Inflammatory macrophage treated with lipopolysaccharide for 1 hour (primary cell): Measurements from ENCODE around the gene CCDC17.
"Not testable (repeated sequence)": the region's sequence is repeated elsewhere in the genome, so short reads cannot be mapped to it uniquely, and the experiment has no call there.

Experiments
- DNase-seq, 2 donors: peaks; one replicate each; pipeline ENCODE4 v3.0.0-alpha.2; 2020 to 2022

Gene CCDC17

DNA sequence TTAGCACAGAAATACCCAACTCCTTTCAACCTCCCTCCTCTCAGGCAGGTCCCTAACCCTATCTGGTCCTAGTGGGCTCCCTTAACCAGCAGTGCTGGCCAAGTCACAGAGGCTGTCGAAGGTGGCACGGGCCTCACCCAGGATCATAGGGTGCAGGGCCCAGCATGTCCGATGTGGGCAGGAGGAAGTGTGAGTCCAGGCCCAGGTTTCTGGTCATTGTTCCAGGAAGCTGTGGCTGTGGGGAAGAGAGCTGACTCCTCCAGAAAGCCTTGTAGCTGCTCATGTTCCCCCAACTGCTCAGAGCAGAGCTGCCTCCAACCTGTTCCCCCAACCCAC is 2.4 kb downstream of the CCDC17 start:
- DNase-seq, result peak; percentile 9 to 10

- DNase-seq, result no peak
These were observed 3.0 kb downstream of the CCDC17 start for GRCh38 chr1:45620588-45621500.

GRCh38 chr1:45619149-45619921 is 4.5 kb downstream of the CCDC17 start:
- DNase-seq, result no peak

- DNase-seq, result no peak
These were observed 6.2 kb downstream of the CCDC17 start for GRCh38 chr1:45617618-45618017.

- no peak for DNase-seq
These were observed 8.0 kb downstream of the CCDC17 start for GRCh38 chr1:45615885-45616284.

DNA sequence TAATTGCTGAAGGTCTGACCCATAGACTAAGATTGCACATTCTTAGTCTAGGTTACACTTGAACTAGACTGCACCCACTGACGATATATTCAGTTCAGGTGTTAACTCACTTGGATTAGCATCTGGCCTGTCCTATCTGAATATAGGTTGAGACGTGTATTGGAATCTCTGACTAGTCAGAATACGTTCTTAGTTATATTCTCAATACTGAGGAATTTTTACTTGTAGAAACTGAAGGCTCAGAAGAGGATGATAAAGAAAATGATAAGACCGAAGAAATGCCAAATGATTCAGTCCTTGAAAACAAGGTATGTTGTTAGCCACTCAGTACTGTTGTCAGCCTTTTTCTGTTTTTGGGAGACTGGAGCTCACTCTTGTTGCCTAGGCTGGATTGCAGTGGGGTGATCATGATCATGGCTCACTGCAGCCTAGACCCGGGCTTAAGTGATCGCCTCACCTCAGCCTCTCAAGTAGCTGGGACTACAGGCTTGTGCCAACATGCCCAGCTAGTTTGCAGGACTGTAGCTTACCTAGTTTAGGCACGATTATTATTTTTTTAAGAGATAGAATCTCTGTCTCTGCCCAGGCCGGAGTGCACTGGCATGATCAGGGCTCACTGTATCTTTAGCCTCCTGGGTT is 10.8 kb downstream of the CCDC17 start:
- DNase-seq, result no peak

GRCh38 chr1:45610589-45611226 is 13.1 kb downstream of the CCDC17 start:
- DNase-seq, result no peak

- DNase-seq, result peak; percentile 20 to 34
These were observed 15.4 kb downstream of the CCDC17 start for GRCh38 chr1:45608175-45609156.

DNA sequence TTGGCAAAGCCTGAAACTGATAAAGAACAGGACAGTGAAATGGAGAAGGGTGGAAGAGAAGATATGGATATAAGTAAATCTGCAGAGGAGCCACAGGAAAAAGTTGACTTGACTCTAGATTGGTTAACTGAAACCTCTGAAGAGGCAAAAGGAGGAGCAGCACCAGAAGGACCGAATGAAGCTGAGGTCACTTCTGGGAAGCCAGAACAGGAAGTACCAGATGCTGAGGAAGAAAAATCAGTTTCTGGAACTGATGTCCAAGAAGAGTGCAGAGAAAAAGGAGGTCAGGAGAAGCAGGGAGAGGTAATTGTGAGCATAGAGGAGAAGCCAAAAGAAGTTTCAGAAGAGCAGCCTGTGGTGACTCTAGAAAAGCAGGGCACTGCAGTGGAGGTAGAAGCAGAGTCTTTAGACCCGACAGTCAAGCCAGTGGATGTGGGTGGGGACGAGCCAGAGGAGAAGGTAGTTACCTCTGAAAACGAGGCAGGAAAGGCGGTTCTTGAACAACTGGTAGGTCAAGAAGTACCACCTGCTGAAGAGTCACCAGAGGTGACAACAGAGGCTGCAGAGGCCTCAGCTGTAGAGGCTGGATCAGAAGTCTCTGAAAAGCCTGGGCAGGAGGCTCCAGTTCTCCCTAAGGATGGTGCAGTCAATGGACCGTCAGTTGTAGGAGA is 16.3 kb downstream of the CCDC17 start:
- DNase-seq, result peak in 1 of 2 donors; percentile 47

GRCh38 chr1:45604239-45604638 is 19.6 kb downstream of the CCDC17 start:
- no peak for DNase-seq

DNA sequence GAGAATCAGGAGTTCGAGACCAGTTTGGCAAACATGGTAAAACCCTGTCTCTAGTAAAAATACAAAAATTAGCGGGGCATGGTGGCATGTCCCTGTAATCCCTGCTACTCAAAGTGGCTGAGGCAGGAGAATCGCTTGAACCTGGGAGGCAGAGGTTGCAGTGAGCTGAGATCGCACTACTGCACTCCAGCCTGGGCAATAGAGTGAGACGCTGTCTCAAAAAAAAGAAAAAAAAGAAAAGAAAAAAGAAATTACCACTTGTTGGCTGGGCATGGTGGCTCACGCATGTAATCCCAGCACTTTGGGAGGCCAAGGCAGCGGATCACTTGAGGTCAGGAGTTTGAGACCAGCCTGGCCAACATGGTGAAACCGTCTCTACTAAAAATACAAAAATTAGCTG is 27.1 kb downstream of the CCDC17 start:
- DNase-seq, result not testable (repeated sequence)

DNA sequence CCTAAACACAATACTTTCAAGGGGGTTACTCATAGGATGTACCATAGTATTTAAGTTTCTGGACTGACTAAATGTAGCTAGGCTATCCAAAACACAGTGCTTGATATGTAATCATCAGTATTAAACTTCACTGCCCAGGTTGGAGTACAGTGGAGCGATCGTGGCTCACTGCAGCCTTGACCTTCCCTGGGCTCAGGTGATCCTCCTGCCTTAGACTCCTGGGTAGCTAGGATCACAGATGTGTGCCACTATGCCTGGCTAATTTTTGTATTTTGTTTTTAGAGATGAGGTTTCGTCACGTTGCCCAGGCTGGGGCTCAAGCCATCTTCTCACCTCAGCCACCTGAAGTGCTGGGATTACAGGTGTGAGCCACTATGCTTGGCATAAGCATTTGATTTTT is 29.4 kb downstream of the CCDC17 start:
- DNase-seq, result no peak

- DNase-seq, result no peak
These were observed 34.0 kb downstream of the CCDC17 start for GRCh38 chr1:45589861-45590260.

DNA sequence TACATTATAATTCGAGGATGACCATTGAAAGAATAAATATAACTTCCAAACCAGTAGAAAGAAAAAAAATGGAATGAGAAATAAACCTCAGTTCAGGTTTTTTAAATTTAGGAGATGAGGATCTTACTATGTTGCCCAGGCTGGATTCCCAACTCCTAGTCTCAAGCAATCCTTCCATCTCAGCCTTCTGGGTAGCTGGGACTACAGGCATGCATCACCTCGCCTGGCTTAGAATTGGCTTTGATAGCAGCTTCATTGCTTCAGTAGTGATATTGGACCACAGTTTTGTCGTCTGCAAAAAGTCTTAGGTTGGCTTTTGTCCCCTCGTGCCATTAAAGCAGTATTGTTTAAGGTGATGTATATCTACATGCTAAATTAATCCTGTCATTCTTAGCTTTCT is 37.1 kb downstream of the CCDC17 start:
- DNase-seq, result no peak

GRCh38 chr1:45585496-45586075 is 38.3 kb downstream of the CCDC17 start:
- DNase-seq, result no peak

GRCh38 chr1:45585110-45585426 is 38.8 kb downstream of the CCDC17 start:
- no peak for DNase-seq

DNA sequence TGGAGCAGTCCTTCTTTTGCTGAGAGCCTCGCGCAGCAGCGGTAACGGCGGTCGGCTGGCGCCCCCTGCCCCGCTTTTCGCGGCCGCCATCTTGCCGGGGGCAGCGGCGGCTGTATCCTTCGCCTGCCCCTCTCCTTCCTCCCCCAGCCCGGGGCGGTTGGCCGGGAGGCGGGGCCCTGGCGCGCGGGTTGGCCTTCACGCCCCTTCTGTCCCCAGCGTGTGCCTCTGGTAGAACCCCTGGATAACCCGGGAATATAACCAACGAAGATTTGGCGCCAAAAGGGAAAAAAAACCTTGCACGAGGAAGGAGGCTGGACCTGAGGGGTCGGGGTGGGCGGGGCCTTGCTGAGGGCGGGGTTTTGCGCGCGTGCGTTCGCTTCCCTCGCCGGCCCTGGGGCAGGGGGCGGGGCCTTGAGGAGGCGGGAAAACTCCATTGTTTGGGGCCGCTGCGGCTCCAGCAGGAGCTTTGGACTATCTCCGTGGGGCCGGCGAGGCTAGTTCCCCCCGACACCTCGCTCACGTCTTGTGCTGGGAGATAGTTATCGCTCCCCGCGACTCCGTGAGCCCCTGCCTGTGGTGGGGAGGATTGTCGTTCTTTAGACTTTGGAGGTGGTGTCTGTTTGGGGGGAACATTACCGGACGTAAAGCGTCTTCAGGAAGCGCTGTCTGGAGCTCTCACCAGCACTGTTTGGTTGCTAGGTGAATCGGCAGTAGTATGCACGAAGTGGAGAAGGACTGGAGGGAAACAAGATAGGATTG is 39.3 kb downstream of the CCDC17 start:
- peak; percentile 82 to 93 for DNase-seq

- peak; percentile 73 to 94 for DNase-seq
These were observed 40.0 kb downstream of the CCDC17 start, which contains the start of gene NASP for GRCh38 chr1:45583666-45584350. TSS of gene NASP (plus strand) at chr1:45584041. CDS start at chr1:45584147, 106 bp downstream.

DNA sequence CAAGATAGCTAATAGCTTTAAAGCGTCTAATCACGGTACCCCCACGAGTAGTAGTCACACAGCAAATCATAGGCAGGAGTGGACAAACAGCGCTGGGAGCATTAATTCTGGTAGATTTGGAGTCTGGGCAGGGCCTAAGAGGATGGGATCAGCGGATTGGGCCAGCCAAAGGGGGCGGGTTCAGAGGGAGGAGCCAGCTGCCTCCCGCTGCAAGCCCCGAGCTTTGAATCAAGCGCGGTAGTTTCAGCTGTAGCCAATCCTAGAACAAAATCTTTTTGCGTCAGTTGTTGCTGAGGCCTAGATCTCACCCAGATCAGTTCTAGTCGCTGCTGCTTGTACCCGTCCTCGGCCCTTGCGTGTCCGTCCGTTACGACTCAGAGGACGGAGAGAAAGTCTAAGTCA is 40.6 kb downstream of the CCDC17 start:
- peak; percentile 96 to 98 for DNase-seq
